ENCODE measurements around the gene EDEM2.
"Not testable (repeated sequence)": the region's sequence is repeated elsewhere in the genome, so short reads cannot be mapped to it uniquely, and the experiment has no call there.

EDEM2 gene

DNA sequence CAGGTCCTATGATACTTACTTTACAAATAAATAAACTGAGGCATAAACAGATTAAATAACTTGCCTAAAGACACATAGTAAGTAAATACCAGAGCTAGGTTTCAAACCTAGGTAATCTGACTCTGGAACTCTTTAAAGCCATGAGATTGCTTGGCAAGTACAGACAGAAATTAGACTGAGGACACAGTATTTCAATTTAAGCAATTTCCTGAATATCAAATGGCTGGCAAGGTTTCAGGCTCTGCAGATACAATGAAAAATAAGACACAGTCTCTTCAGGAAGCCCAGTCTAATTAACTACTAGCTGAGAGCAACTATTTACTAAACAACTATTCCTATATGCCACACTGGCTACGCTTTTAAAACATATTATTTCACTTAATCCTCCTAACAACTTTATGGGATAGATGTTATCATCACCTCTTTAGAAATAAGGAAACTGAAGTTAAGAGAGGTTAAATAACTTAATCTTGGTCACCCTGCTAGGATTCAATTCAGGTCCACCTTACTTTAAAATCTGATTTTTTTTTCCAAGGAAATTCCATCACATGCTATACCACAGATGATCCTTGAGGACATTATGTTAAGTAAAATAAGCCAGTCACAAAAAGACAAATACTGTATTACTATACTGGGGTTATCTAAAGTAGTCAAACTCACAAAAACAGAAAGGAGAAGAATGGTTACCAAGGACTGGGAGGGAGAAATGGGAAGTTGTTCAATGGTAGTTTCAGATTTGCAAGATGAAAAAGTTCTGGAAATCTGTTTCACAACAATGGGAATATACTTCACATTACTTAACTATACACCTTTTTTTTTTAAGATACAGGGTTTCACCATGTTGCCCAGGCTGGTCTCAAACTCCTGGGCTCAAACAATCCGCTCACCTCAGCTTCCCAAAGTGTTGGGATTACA, 58.6 kb downstream of the EDEM2 start:
- no peak overlapping the region for H3K9ac ChIP-seq (ENCODE audit: low read depth in 1 of 2, low read length in 2 of 2)
- H3K9me3 ChIP-seq (ENCODE audit: control insufficient read depth in 2 of 2, low read length in 2 of 2), result no peaks in the 10 kb centered on the region
- peaks cover 15% of the 10 kb centered on the region in 2 donors for H3K4me1 ChIP-seq (ENCODE audit: control insufficient read depth in 2 of 2, insufficient read depth in 2 of 2, low read length in 2 of 2)
- H3K4me3 ChIP-seq (ENCODE audit: low read length in 2 of 2), result no peak overlapping the region
- peaks cover 0 to 2% of the 10 kb centered on the region in 2 donors for H3K36me3 ChIP-seq (ENCODE audit: control insufficient read depth in 2 of 2, insufficient read depth in 2 of 2, low read length in 2 of 2)
- no peaks in the 10 kb centered on the region for H3K27me3 ChIP-seq (ENCODE audit: control insufficient read depth in 2 of 2, insufficient read depth in 2 of 2, low read length in 2 of 2)
- no peak overlapping the region for H3K27ac ChIP-seq (ENCODE audit: low read depth in 2 of 2, low read length in 2 of 2)

DNA sequence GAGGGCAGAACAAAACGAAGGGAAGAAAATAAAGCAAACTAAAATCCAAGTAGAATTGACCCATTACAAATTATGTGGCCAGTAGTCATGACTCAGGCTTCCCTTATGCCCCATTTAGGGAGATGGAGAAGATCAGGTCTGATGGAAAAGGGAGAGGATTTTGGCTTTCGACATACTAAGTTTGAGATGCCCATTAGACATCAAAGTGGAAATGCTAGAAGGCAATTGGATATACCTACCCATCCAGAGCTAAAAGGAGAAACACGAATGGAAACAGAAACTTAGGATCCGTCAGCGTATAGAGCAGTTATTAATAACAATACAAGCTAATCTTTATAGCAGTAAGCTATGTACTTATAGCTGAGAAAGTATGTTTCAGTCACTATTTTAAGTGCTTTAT, 59.3 kb downstream of the EDEM2 start:
- no peak overlapping the region for H3K4me3 ChIP-seq (ENCODE audit: low read length in 2 of 2)
- no peaks in the 10 kb centered on the region for H3K27me3 ChIP-seq (ENCODE audit: control insufficient read depth in 2 of 2, insufficient read depth in 2 of 2, low read length in 2 of 2)
- H3K9me3 ChIP-seq (ENCODE audit: control insufficient read depth in 2 of 2, low read length in 2 of 2), result no peaks in the 10 kb centered on the region
- peaks cover 0 to 2% of the 10 kb centered on the region in 2 donors for H3K36me3 ChIP-seq (ENCODE audit: control insufficient read depth in 2 of 2, insufficient read depth in 2 of 2, low read length in 2 of 2)
- H3K4me1 ChIP-seq (ENCODE audit: control insufficient read depth in 2 of 2, insufficient read depth in 2 of 2, low read length in 2 of 2), result peaks cover 11 to 12% of the 10 kb centered on the region in 2 donors
- H3K27ac ChIP-seq (ENCODE audit: low read depth in 2 of 2, low read length in 2 of 2), result no peak overlapping the region
- H3K9ac ChIP-seq (ENCODE audit: low read depth in 1 of 2, low read length in 2 of 2), result no peak overlapping the region

DNA sequence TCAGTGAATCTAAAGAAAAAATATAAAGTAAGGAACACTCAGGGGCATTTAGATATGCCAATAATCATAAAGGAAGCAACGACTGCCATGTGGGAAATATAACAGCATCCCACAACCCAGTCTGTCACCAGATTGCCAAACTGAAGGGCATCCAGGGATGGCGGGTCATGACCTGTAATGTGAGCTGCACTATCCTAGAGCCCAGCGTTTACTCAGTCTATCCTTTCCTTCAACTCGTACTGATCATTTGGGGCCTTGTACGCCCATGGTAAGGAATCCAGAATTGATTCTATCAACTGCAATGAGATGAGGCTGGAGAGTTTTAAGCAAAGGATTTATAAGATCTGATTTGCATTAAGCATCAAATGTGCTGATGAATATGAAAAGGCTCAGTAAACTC, 59.8 kb downstream of the EDEM2 start:
- no peak overlapping the region for H3K9ac ChIP-seq (ENCODE audit: low read depth in 1 of 2, low read length in 2 of 2)
- H3K27ac ChIP-seq (ENCODE audit: low read depth in 2 of 2, low read length in 2 of 2), result no peak overlapping the region
- peaks cover 0 to 2% of the 10 kb centered on the region in 2 donors for H3K36me3 ChIP-seq (ENCODE audit: control insufficient read depth in 2 of 2, insufficient read depth in 2 of 2, low read length in 2 of 2)

DNA sequence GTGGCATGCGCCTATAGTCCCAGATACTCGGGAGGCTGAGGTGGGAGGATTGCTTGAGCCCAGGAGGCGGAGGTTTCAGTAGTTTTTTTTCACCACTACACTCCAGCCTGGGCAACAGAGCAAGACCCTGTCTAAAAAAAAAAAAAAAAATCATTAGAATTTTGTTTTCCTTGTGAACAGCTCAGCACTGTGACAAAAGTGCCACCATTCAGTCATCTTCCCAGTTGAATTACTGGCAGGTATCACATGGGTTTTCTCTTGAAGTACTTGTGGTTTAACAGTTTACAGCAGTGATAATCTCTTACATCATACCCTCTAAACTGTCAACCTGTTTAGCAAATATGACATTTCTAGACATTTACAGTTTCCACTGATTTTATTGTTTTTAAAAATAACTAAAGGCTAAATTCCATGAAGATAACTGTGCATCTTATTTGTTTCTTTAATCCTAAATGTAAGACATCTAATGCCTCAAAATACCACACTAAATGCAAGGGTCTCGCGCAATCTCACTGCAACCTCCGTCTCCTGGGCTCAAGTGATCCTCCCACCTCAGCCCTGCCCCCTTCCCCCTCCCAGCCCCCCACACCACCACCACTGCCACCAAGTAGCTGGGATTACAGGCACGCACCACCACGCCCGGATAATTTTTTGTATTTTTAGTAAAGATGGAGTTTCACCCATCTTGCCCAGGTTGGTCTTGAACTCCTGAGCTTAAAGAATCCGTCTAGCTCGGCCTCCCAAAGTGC, 61.5 kb downstream of the EDEM2 start:
- Histone ChIP-seq H3K27me3 (ENCODE audit: control insufficient read depth in 2 of 2, insufficient read depth in 2 of 2, low read length in 2 of 2) (no peaks in the 10 kb centered on the region), H3K4me3 (ENCODE audit: low read length in 2 of 2) (no peak overlapping the region), H3K9me3 (ENCODE audit: control insufficient read depth in 2 of 2, low read length in 2 of 2) (no peaks in the 10 kb centered on the region), H3K4me1 (ENCODE audit: control insufficient read depth in 2 of 2, insufficient read depth in 2 of 2, low read length in 2 of 2) (peaks cover 2 to 3% of the 10 kb centered on the region in 2 donors), H3K27ac (ENCODE audit: low read depth in 2 of 2, low read length in 2 of 2) (no peak overlapping the region), H3K36me3 (ENCODE audit: control insufficient read depth in 2 of 2, insufficient read depth in 2 of 2, low read length in 2 of 2) (peaks cover 0 to 2% of the 10 kb centered on the region in 2 donors), H3K9ac (ENCODE audit: low read depth in 1 of 2, low read length in 2 of 2) (no peak overlapping the region)

More for the DNA sequence above, 59.8 kb downstream of the EDEM2 start:
- H3K4me1 ChIP-seq (ENCODE audit: control insufficient read depth in 2 of 2, insufficient read depth in 2 of 2, low read length in 2 of 2), result peaks cover 10 to 12% of the 10 kb centered on the region in 2 donors
- no peak overlapping the region for H3K4me3 ChIP-seq (ENCODE audit: low read length in 2 of 2)
- H3K9me3 ChIP-seq (ENCODE audit: control insufficient read depth in 2 of 2, low read length in 2 of 2), result no peaks in the 10 kb centered on the region
- H3K27me3 ChIP-seq (ENCODE audit: control insufficient read depth in 2 of 2, insufficient read depth in 2 of 2, low read length in 2 of 2), result no peaks in the 10 kb centered on the region

DNA sequence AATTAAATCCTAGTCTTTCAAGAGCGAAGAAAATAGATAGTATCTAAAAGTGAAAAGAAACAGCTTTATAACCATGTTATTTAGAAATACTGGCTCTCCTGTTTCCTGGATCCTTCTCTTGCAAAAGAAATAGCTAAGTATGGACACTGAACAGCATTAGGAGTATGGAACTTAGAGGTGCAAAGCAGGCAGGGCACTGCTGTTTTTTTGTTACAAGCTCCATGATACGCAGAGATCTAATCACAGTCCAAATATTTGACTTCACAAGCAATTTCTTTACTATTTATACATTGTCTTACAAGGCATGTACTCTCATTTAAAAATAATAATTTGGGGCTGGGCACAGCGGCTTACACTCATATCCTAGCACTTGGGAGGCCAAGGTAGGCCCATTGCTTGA, 62.1 kb downstream of the EDEM2 start:
- Histone ChIP-seq H3K4me3 (ENCODE audit: low read length in 2 of 2) (no peak overlapping the region), H3K9ac (ENCODE audit: low read depth in 1 of 2, low read length in 2 of 2) (no peak overlapping the region), H3K27me3 (ENCODE audit: control insufficient read depth in 2 of 2, insufficient read depth in 2 of 2, low read length in 2 of 2) (no peaks in the 10 kb centered on the region), H3K36me3 (ENCODE audit: control insufficient read depth in 2 of 2, insufficient read depth in 2 of 2, low read length in 2 of 2) (peaks cover 0 to 2% of the 10 kb centered on the region in 2 donors), H3K9me3 (ENCODE audit: control insufficient read depth in 2 of 2, low read length in 2 of 2) (no peaks in the 10 kb centered on the region), H3K27ac (ENCODE audit: low read depth in 2 of 2, low read length in 2 of 2) (no peak overlapping the region), H3K4me1 (ENCODE audit: control insufficient read depth in 2 of 2, insufficient read depth in 2 of 2, low read length in 2 of 2) (peaks cover 2 to 3% of the 10 kb centered on the region in 2 donors)

DNA sequence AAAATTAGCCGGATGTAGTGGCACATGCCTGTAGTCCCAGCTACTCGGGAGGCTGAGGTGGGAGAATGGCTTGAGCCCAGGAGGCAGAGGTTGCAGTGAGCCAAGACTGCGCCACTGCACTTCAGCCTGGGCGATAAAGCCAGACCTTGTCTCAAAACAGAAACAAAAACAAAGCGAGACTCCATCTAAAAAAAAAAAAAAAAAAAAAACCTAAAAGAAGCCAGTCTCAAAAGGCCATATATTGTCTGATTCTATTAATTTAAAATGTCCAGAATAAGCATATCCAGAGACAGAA, 66.8 kb downstream of the EDEM2 start:
- H3K27ac ChIP-seq (ENCODE audit: low read depth in 2 of 2, low read length in 2 of 2); H3K9ac ChIP-seq (ENCODE audit: low read depth in 1 of 2, low read length in 2 of 2); H3K4me1 ChIP-seq (ENCODE audit: control insufficient read depth in 2 of 2, insufficient read depth in 2 of 2, low read length in 2 of 2); H3K4me3 ChIP-seq (ENCODE audit: low read length in 2 of 2); H3K27me3 ChIP-seq (ENCODE audit: control insufficient read depth in 2 of 2, insufficient read depth in 2 of 2, low read length in 2 of 2); H3K9me3 ChIP-seq (ENCODE audit: control insufficient read depth in 2 of 2, low read length in 2 of 2): not testable (repeated sequence)
- peaks cover 12 to 15% of the 10 kb centered on the region in 2 donors for H3K36me3 ChIP-seq (ENCODE audit: control insufficient read depth in 2 of 2, insufficient read depth in 2 of 2, low read length in 2 of 2)

DNA sequence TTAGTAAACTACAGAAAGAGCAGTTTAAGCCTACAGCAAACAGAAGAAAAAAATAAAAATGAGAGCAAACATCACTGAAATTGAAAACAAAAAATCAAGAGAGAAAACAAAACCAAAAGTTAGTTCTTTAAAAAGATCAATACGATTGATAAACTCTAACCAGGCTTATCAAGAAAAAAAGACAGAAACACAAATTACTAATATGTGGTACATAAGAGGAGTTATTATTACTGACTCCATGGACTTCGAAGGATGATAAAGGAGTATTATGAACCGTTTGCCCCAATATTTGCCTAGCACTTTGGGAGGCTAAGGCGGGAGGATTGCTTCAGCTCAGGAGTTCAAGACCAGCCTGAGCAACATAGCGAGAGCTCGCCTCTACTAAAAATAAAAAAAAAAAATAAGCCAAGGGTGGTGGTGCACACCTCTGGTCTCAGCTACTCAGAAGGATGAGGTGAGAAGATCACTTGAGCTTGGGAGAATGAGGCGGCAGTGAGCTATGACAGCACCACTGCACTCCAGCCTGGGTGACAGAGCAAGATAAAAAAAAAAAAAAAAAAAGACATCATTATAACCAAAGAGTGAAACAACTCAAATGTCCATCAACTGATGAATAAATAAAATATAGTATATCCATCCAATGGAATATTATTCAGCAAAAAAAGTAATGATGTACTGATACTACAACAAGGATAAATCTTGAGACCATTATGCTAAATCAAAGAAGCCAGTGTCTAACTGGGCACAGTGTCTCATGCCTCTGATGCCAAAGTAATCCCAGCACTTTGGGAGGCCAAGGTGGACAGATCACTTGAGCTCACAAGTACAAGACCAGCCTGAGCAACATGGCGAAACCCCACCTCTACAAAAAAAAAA, 67.4 kb downstream of the EDEM2 start:
- Histone ChIP-seq H3K4me1 (ENCODE audit: control insufficient read depth in 2 of 2, insufficient read depth in 2 of 2, low read length in 2 of 2) (peaks cover 0 to 2% of the 10 kb centered on the region in 2 donors), H3K27me3 (ENCODE audit: control insufficient read depth in 2 of 2, insufficient read depth in 2 of 2, low read length in 2 of 2) (no peaks in the 10 kb centered on the region), H3K4me3 (ENCODE audit: low read length in 2 of 2) (no peak overlapping the region), H3K36me3 (ENCODE audit: control insufficient read depth in 2 of 2, insufficient read depth in 2 of 2, low read length in 2 of 2) (peaks cover 12 to 15% of the 10 kb centered on the region in 2 donors), H3K9ac (ENCODE audit: low read depth in 1 of 2, low read length in 2 of 2) (no peak overlapping the region), H3K9me3 (ENCODE audit: control insufficient read depth in 2 of 2, low read length in 2 of 2) (no peaks in the 10 kb centered on the region), H3K27ac (ENCODE audit: low read depth in 2 of 2, low read length in 2 of 2) (no peak overlapping the region)

DNA sequence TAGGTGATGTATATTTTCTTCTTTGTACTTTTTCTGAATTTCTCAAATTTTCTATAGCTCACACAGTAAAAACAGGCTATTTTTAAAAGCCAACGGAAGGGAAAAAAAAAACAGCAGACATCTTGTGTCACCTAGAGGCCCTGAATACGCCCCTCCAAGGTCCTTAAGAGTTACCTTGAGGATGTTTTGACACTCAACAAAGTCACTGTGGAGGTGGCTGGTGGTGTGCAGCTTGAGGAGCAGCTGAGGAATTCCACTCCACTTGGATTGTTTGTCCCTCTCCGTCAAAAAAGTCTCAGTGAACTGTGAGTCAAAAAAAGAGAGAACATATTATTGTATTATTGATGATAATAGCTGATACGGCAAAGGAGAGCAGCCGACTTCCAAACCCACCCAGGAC, 69.3 kb downstream of the EDEM2 start:
- Histone ChIP-seq H3K27ac (ENCODE audit: low read depth in 2 of 2, low read length in 2 of 2) (no peak overlapping the region), H3K27me3 (ENCODE audit: control insufficient read depth in 2 of 2, insufficient read depth in 2 of 2, low read length in 2 of 2) (no peaks in the 10 kb centered on the region), H3K9me3 (ENCODE audit: control insufficient read depth in 2 of 2, low read length in 2 of 2) (no peaks in the 10 kb centered on the region), H3K4me1 (ENCODE audit: control insufficient read depth in 2 of 2, insufficient read depth in 2 of 2, low read length in 2 of 2) (peaks cover 0 to 2% of the 10 kb centered on the region in 2 donors), H3K9ac (ENCODE audit: low read depth in 1 of 2, low read length in 2 of 2) (no peak overlapping the region), H3K4me3 (ENCODE audit: low read length in 2 of 2) (no peak overlapping the region), H3K36me3 (ENCODE audit: control insufficient read depth in 2 of 2, insufficient read depth in 2 of 2, low read length in 2 of 2) (peaks cover 12 to 15% of the 10 kb centered on the region in 2 donors)

DNA sequence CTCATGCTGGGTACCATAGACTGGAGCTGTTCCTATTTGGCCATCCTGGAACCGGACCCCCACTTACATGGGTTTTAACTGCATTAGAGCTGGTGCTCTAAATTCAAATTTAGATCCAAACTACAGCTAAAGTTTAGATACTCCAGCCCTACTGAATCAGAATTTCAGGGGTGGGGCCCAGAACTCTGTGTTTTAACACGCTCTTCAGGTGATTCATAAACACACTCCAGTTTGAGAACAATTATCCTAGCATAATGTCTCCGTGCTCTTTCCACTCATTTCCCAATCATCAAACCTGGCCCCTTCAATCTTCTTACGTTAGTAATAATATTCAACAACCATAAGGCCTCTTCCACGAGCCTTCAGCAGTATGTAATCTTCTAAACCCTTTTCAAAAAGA, 69.8 kb downstream of the EDEM2 start:
- Histone ChIP-seq H3K4me3 (ENCODE audit: low read length in 2 of 2) (no peak overlapping the region), H3K27me3 (ENCODE audit: control insufficient read depth in 2 of 2, insufficient read depth in 2 of 2, low read length in 2 of 2) (no peaks in the 10 kb centered on the region), H3K9me3 (ENCODE audit: control insufficient read depth in 2 of 2, low read length in 2 of 2) (no peaks in the 10 kb centered on the region), H3K27ac (ENCODE audit: low read depth in 2 of 2, low read length in 2 of 2) (no peak overlapping the region), H3K4me1 (ENCODE audit: control insufficient read depth in 2 of 2, insufficient read depth in 2 of 2, low read length in 2 of 2) (peaks cover 0 to 2% of the 10 kb centered on the region in 2 donors), H3K36me3 (ENCODE audit: control insufficient read depth in 2 of 2, insufficient read depth in 2 of 2, low read length in 2 of 2) (peaks cover 12 to 15% of the 10 kb centered on the region in 2 donors), H3K9ac (ENCODE audit: low read depth in 1 of 2, low read length in 2 of 2) (no peak overlapping the region)
